CD8-positive, alpha-beta memory T cell (primary cell): ENCODE results near the gene GBP6. TPM values are rescaled to one million over a fixed set of nuclear protein-coding genes. Genes with fewer than 3 reads are reported as not detected.

ENCODE experiments used
- CTCF ChIA-PET: fragments of 350-600 bp; sonication (Branson Sonifier 250); formaldehyde crosslinking; loops from one replicate; lab custom pipeline; 2021; ENCODE audit warnings: antibody characterized with exemption; lab: Charles Lee
- POLR2A ChIA-PET: fragments of 350-600 bp; sonication (Branson Sonifier 250); formaldehyde crosslinking; loops from one replicate; lab custom pipeline; 2021; ENCODE audit warnings: antibody characterized with exemption; lab: Charles Lee
- DNase-seq, 5 donors: peaks; one replicate each; pipeline versions ENCODE4 v3.0.0 to v3.0.0-alpha.2; 2020 to 2022; ENCODE audit warnings: mixed read lengths in 1 of 5
- H3K27ac ChIP-seq: one replicate; pipeline ENCODE4 v1.7.0; 2013; ENCODE audit warnings: low read depth, mild to moderate bottlenecking, low read length, moderate library complexity
- H3K27me3 ChIP-seq: 2 replicates; pipeline ENCODE4 v1.7.0; 2013; ENCODE audit warnings: low read length, mild to moderate bottlenecking; ENCODE audit not compliant: insufficient read depth, poor library complexity, severe bottlenecking
- H3K36me3 ChIP-seq: 2 replicates; pipeline ENCODE4 v1.7.0; 2013; ENCODE audit warnings: mild to moderate bottlenecking, low read length, moderate library complexity; ENCODE audit not compliant: insufficient read depth
- H3K4me1 ChIP-seq: 2 replicates; pipeline ENCODE4 v1.7.0; 2013; ENCODE audit warnings: mild to moderate bottlenecking, low read length, moderate library complexity; ENCODE audit not compliant: insufficient read depth
- H3K4me3 ChIP-seq: 2 replicates; pipeline ENCODE4 v1.7.0; 2013; ENCODE audit warnings: mild to moderate bottlenecking, low read length
- H3K9me3 ChIP-seq: 2 replicates; pipeline ENCODE4 v1.7.0; 2013; ENCODE audit warnings: mild to moderate bottlenecking, low read length
- H3K27ac Mint-ChIP-seq, 8 donors: one replicate each; pipeline ENCODE4 v1.8.0; 2020 to 2021; ENCODE audit warnings: mixed read lengths in 8 of 8, mild to moderate bottlenecking in 6 of 8, inconsistent platforms in 3 of 8, moderate library complexity in 3 of 8
- H3K27me3 Mint-ChIP-seq, 2 donors: one replicate each; pipeline ENCODE4 v1.8.0; 2020 to 2021; ENCODE audit warnings: mixed read lengths in 2 of 2, mild to moderate bottlenecking in 1 of 2, moderate library complexity in 1 of 2
- H3K36me3 Mint-ChIP-seq, 3 donors: one replicate each; pipeline ENCODE4 v1.8.0; 2020 to 2021; ENCODE audit warnings: mixed read lengths in 3 of 3, inconsistent platforms in 1 of 3, mild to moderate bottlenecking in 1 of 3
- H3K4me1 Mint-ChIP-seq, 3 donors: one replicate each; pipeline ENCODE4 v1.8.0; 2020 to 2021; ENCODE audit warnings: mixed read lengths in 3 of 3, inconsistent platforms in 1 of 3, mild to moderate bottlenecking in 1 of 3
- H3K4me3 Mint-ChIP-seq, 7 donors: one replicate each; pipeline ENCODE4 v1.8.0; 2020 to 2021; ENCODE audit warnings: mixed read lengths in 7 of 7, mild to moderate bottlenecking in 6 of 7, moderate library complexity in 4 of 7, inconsistent platforms in 2 of 7
- H3K9me3 Mint-ChIP-seq, 5 donors: one replicate each; pipeline ENCODE4 v1.8.0; 2020 to 2022; ENCODE audit warnings: mixed read lengths in 5 of 5, mild to moderate bottlenecking in 3 of 5, moderate library complexity in 2 of 5, inconsistent platforms in 1 of 5
- polyA plus RNA-seq: library from polyadenylated mRNA; unstranded; fragments of 300-500 nt; fragmentation: Illumina TruSeq; gene quantifications from one replicate; pipeline ENCODE4 v1.2.3, GENCODE V29; 2021
- total RNA-seq, 2 experiments: library from RNA; stranded (reverse); gene quantifications; one replicate each; pipeline ENCODE4 v1.2.3, GENCODE V29; 2021

The GBP6 gene
- total and polyA plus RNA-seq, 3 experiments from 2014 or later, result 0.13 to 0.63 (median 0.22) TPM

DNA sequence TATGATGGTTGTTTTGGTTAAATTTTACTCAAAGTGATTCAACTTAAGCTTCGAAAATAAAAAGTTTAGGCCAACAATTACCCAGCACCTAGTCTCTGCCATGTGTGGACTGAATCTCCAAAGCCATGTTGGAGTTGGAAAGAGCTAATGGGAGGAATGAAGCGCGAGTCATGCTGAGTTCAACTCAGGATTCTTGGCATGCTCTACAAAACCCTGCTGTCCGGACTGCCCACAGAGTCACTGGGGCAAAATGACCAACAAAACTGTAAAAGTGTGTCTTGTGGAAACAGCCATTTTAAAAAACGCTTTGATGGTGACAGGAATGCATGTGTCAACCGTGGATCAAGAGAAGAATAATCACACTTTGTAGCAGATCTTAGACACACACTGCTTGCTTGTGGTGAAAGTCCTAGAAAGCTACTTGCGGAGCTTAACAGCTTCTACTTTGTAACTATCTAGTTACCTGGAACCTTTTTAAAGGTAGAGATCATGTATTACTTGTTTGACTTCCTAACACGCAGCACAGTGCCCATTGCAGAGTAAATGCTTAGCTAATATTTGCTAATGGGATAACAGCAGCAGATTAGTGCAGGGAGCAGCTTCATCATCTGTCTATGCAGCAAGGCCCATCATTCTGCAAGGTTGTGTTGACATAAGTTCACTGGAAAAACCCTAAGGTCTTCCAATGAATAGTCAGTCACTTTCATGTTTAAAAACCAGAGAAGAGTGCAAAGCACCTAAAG is 7.0 kb upstream of the GBP6 start:
- Mint-ChIP-seq H3K27ac (peak overlapping the region in 2 of 8 donors; percentile 37 to 77), H3K4me1 (peaks cover 20 to 40% (median 39%) of the 10 kb centered on the region in 3 donors), H3K36me3 (no peaks in the 10 kb centered on the region), H3K27me3 (no peaks in the 10 kb centered on the region), H3K9me3 (no peaks in the 10 kb centered on the region), H3K4me3 (no peak overlapping the region)
- H3K9me3 ChIP-seq, result no peaks in the 10 kb centered on the region
- no peaks in the 10 kb centered on the region for H3K36me3 ChIP-seq
- no peak overlapping the region for H3K4me3 ChIP-seq
- no peak for DNase-seq
- H3K27ac ChIP-seq, result no peak overlapping the region
- no peaks in the 10 kb centered on the region for H3K27me3 ChIP-seq
- POLR2A ChIA-PET, result no interaction called here
- peaks cover 12% of the 10 kb centered on the region for H3K4me1 ChIP-seq
- CTCF ChIA-PET, result interaction anchor here (0.7 to 4.9 kb wide), 11 partner anchors 18 to 373 kb away, joined by 3 to 38 read pairs (median 3); partner anchors contain the start of genes GBP3 and GBP5

DNA sequence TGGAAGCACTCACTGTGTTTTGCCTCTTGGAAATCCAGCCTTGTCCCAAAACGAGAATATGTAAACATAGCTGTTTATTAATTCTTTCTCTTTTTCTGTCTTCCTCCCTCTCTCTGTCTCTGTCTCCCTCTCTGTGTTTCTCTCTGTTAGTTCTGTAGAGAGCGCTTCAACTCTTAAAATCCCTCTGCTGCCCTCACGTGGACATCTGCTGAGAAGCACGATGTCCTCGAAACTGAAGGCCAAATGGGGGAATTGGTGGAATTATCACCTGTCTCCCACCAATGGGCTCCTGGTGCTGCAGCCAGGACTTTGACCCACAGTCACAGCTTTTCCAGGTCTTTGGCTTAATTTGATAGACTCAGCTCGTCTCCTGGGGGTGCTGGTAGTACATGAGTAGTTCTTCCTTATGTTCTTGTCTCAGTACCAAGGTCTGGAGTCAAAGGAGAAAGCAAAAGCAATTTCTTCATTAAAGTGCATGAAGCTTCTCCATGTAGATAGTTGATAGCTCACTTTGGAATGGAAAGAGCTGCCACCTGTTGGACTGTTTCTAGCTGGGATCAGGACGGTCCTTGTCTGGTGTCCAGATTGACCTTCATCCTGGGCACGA is 5.5 kb upstream of the GBP6 start:
- Histone ChIP-seq H3K9me3 (no peaks in the 10 kb centered on the region), H3K27me3 (no peaks in the 10 kb centered on the region), H3K36me3 (no peaks in the 10 kb centered on the region), H3K27ac (no peak overlapping the region), H3K4me1 (peaks cover 17% of the 10 kb centered on the region), H3K4me3 (no peak overlapping the region)
- peak; percentile 66 to 86 (median 69) for DNase-seq
- no peaks in the 10 kb centered on the region for H3K27me3 Mint-ChIP-seq
- ChIA-PET CTCF (interaction anchor here (0.6 to 4.9 kb wide), 49 partner anchors 8 to 374 kb away, joined by 3 to 38 read pairs (median 4); partner anchors contain the start of genes GBP3, GBP4 and GBP5), POLR2A (interaction anchor here (1.0 to 1.4 kb wide), 2 partner anchors 72 to 160 kb away, joined by 3 to 6 read pairs; partner anchors contain the start of gene GBP4)
- no peaks in the 10 kb centered on the region for H3K9me3 Mint-ChIP-seq
- H3K4me3 Mint-ChIP-seq, result peak overlapping the region in 6 of 7 donors; percentile 3 to 73 (median 26)
- peak overlapping the region in 7 of 8 donors; percentile 9 to 76 (median 61) for H3K27ac Mint-ChIP-seq
- H3K4me1 Mint-ChIP-seq, result peaks cover 26 to 47% (median 40%) of the 10 kb centered on the region in 3 donors
- H3K36me3 Mint-ChIP-seq, result peaks cover 0 to 3% (median 0%) of the 10 kb centered on the region in 3 donors

DNA sequence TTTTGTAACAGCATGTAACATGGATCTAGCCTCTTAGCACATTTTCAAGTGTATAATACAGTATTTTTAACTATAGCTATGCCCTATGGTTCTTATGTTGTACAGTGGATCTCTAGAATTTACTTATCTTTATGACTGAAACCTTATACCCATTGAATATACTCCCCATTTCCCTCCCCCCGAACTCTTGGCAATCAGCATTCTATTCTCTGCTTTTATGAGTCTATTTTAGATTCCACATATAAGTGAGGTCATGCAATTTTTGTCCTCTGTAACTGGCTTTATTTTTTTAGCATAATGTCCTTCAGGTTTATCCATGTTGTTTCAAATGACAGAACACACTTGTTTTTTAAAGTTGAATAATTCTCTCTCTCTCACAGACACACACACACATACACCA is 3.1 kb upstream of the GBP6 start:
- POLR2A ChIA-PET, result no interaction called here
- H3K27ac Mint-ChIP-seq, result no peak overlapping the region
- CTCF ChIA-PET, result interaction anchor here (2.5 kb wide), 1 partner anchor 377 kb away, joined by 9 read pairs; no protein-coding TSS in a partner anchor
- H3K9me3 Mint-ChIP-seq, result no peaks in the 10 kb centered on the region
- H3K27me3 ChIP-seq, result no peaks in the 10 kb centered on the region
- no peaks in the 10 kb centered on the region for H3K27me3 Mint-ChIP-seq
- no peak overlapping the region for H3K4me3 ChIP-seq
- peaks cover 0 to 3% (median 0%) of the 10 kb centered on the region in 3 donors for H3K36me3 Mint-ChIP-seq
- H3K27ac ChIP-seq, result no peak overlapping the region
- DNase-seq, result no peak
- no peaks in the 10 kb centered on the region for H3K36me3 ChIP-seq
- peaks cover 21% of the 10 kb centered on the region for H3K4me1 ChIP-seq
- H3K4me1 Mint-ChIP-seq, result peaks cover 26 to 44% (median 42%) of the 10 kb centered on the region in 3 donors
- no peak overlapping the region for H3K4me3 Mint-ChIP-seq
- H3K9me3 ChIP-seq, result no peaks in the 10 kb centered on the region

- H3K27ac Mint-ChIP-seq, result peak overlapping the region in 2 of 8 donors; percentile 51 to 65
These were observed 2.2 kb upstream of the GBP6 start for GRCh38 chr1:89361681-89362080.

GRCh38 chr1:89363196-89363595 is 663 bp upstream of the GBP6 start:
- Mint-ChIP-seq H3K9me3 (no peaks in the 10 kb centered on the region), H3K27me3 (no peaks in the 10 kb centered on the region), H3K36me3 (peaks cover 0 to 3% (median 0%) of the 10 kb centered on the region in 3 donors), H3K4me3 (peak overlapping the region in 5 of 7 donors; percentile 2 to 55 (median 33)), H3K27ac (peak overlapping the region in 3 of 8 donors; percentile 21 to 55 (median 40)), H3K4me1 (peaks cover 14 to 25% (median 24%) of the 10 kb centered on the region in 3 donors)
- H3K4me1 ChIP-seq, result peaks cover 14% of the 10 kb centered on the region
- H3K4me3 ChIP-seq, result no peak overlapping the region
- no peaks in the 10 kb centered on the region for H3K36me3 ChIP-seq
- CTCF ChIA-PET, result interaction anchor here (0.7 kb wide), 1 partner anchor 379 kb away, joined by 3 read pairs; no protein-coding TSS in a partner anchor
- no peak for DNase-seq
- no peaks in the 10 kb centered on the region for H3K27me3 ChIP-seq
- no peaks in the 10 kb centered on the region for H3K9me3 ChIP-seq
- POLR2A ChIA-PET, result no interaction called here
- no peak overlapping the region for H3K27ac ChIP-seq

More at GRCh38 chr1:89361681-89362080, 2.2 kb upstream of the GBP6 start:
- Mint-ChIP-seq H3K27me3 (no peaks in the 10 kb centered on the region), H3K36me3 (peaks cover 0 to 3% (median 0%) of the 10 kb centered on the region in 3 donors), H3K4me1 (peaks cover 26 to 37% (median 37%) of the 10 kb centered on the region in 3 donors), H3K4me3 (no peak overlapping the region), H3K9me3 (no peaks in the 10 kb centered on the region)
- POLR2A ChIA-PET, result interaction anchor here (0.7 kb wide), 1 partner anchor 73 kb away, joined by 3 read pairs; no protein-coding TSS in a partner anchor
- no peak overlapping the region for H3K27ac ChIP-seq
- H3K4me1 ChIP-seq, result peaks cover 21% of the 10 kb centered on the region
- H3K9me3 ChIP-seq, result no peaks in the 10 kb centered on the region
- no peaks in the 10 kb centered on the region for H3K27me3 ChIP-seq
- no peak overlapping the region for H3K4me3 ChIP-seq
- CTCF ChIA-PET, result interaction anchor here (1.8 to 2.5 kb wide), 2 partner anchors 276 to 378 kb away, joined by 5 to 9 read pairs; no protein-coding TSS in a partner anchor
- no peaks in the 10 kb centered on the region for H3K36me3 ChIP-seq
- no peak for DNase-seq

DNA sequence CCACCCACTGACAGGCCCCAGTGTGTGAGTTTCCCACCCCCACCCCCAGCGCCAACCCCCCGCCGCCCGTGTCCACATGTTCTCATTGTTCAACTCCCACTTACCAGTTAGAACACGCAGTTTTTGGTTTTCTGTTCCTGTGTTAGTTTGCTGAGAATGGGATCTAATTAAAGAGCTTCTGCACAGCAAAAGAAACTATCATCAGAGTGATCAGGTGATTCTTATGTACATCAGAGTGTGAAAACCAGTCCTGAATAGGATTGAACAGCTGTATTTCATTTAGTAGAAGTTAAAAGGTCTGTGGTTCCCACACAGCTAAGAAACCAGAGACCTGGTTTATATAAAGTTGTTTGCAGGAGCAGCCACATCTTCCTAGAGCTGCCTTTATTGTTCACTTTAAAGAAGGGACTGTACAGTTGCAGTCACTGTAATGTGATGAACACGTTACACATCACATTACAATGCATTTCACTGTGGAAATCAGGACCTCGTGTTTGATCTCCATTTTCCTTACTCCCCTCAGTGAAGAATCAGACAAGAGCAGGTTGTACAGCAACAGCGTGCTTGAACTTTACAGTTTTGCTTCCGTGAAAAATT is 1.2 kb downstream of the GBP6 start:
- Mint-ChIP-seq H3K27ac (no peak overlapping the region), H3K9me3 (no peaks in the 10 kb centered on the region), H3K4me1 (peaks cover 13 to 19% (median 18%) of the 10 kb centered on the region in 3 donors), H3K4me3 (no peak overlapping the region), H3K27me3 (no peaks in the 10 kb centered on the region), H3K36me3 (peaks cover 0 to 14% (median 2%) of the 10 kb centered on the region in 3 donors)
- no peak for DNase-seq
- ChIA-PET CTCF (interaction anchor here (1.4 to 1.6 kb wide), 2 partner anchors 380 to 391 kb away, joined by 3 to 5 read pairs; no protein-coding TSS in a partner anchor), POLR2A (no interaction called here)
- Histone ChIP-seq H3K36me3 (no peaks in the 10 kb centered on the region), H3K4me1 (peaks cover 9% of the 10 kb centered on the region), H3K27ac (no peak overlapping the region), H3K9me3 (no peaks in the 10 kb centered on the region), H3K27me3 (no peaks in the 10 kb centered on the region), H3K4me3 (no peak overlapping the region)

DNA sequence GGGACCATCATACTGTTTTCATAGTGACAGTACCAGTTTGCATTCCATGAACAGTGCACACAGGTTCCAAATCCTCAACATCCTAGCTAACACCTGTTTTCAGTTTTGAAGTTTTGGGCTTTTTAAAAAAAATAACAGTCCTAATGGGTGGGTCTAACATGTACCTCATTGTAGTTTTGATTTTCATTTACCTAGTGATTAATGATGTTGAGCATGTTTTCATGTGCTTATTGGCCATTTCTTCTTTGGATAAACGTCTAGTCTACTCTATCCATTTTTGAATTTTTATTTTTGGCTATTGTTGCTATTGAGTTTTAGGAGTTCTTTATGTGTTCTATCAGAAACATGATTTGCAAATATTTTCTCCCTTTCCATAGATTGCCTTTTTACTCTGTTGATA is 3.4 kb downstream of the GBP6 start:
- Mint-ChIP-seq H3K27ac (no peak overlapping the region), H3K27me3 (no peaks in the 10 kb centered on the region)
- POLR2A ChIA-PET, result no interaction called here

More for the DNA sequence above, 3.4 kb downstream of the GBP6 start:
- DNase-seq, result no peak
- no peaks in the 10 kb centered on the region for H3K9me3 ChIP-seq
- Mint-ChIP-seq H3K4me1 (peaks cover 13 to 19% (median 18%) of the 10 kb centered on the region in 3 donors), H3K36me3 (peaks cover 0 to 15% (median 2%) of the 10 kb centered on the region in 3 donors), H3K4me3 (no peak overlapping the region), H3K9me3 (peaks cover 0 to 1% (median 0%) of the 10 kb centered on the region in 5 donors)
- H3K4me1 ChIP-seq, result peaks cover 9% of the 10 kb centered on the region
- no peak overlapping the region for H3K4me3 ChIP-seq
- no peak overlapping the region for H3K27ac ChIP-seq
- CTCF ChIA-PET, result interaction anchor here (1.0 to 1.5 kb wide), 2 partner anchors 9 kb away, joined by 3 read pairs; no protein-coding TSS in a partner anchor
- H3K36me3 ChIP-seq, result no peaks in the 10 kb centered on the region
- H3K27me3 ChIP-seq, result no peaks in the 10 kb centered on the region
